ENCODE measurements around the gene MORC4.

Gene MORC4

DNA sequence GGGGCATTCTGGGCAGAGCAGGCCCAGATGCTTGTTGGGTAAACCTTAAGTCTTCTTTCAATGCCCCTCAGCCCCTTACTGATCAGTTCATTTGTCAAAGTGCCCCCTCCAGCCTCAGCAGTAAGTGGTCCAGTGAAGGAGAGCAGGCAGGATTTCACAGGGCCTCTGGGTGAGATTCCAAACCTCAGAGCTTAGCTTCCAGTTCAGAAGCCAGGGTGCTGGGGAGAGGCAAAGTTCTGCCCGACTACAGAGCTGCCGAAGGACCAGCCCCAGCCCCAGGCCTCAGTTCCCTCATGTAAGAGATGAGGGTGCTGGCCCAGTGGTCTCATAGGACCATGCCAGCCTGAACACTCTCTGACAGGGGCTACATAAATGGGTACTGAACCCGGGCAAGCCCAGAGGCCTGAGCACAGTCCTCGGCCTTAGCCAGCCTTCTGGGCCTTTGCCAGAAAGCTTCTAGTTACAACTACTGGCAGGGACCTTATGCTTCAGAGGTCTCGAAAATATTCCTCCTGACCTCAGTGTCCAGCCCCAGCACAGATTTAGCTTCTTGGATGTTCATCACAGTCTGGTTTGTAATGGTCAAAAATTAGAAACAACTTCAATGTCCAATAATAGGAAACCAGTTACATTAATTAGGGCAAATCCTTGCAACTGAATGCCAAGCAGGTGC is 96.0 kb downstream of the MORC4 start:
- DNase-seq: no peak

DNA sequence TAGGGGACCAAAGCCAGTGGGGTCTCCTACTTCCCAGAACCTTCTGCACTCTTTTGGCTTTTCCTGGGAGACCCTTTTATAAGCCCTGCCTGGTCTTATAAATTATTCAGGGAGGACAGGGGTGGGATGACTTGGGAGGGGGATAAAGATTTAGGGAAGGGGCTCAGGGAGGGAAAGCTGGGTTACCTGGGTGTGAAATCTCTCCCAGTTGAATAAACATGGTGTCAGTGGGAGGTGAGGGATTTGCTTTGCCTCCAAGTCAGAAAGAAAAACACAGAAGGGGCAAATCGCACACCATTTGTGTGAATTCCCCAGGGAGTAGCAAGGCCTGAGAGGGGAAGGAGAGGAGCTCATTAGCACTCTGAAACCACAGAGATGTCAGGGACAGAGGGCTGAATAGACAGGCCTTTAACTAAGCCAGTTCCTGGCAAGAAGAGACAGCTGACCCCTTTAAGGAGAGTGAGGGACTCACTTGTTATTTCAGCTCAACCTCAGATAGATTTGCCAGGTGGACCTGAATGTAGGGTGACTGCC is 96.7 kb downstream of the MORC4 start, which contains the start of gene RIPPLY1:
Gene RIPPLY1 (minus strand): TSS at position 51 of the 534 bp plus-strand sequence. CDS start 54 bp downstream, outside the sequence.
- DNase-seq: no peak

DNA sequence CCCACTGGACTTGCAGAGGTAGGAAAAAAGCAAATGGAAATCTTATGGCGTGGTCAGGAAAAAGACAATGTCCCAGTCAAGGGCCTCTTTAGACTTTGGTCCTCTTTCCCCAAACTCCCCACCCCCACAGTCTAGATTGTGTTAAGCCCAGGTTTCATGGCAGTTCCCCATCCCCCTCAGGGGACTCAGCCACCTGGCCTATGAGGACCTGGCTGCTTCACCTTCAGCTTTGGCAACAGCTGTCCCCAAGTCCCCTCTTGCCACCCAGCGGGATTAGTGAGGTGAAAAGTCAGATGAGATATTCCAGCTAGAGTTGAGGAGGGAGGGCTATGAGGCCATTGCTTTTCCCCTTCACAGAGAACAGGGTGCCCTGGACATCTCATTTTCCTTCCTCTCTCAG is 97.3 kb downstream of the MORC4 start:
- DNase-seq: no peak

- no peak for DNase-seq
These were observed 98.2 kb downstream of the MORC4 start for GRCh38 chrX:106901781-106902219.

DNA sequence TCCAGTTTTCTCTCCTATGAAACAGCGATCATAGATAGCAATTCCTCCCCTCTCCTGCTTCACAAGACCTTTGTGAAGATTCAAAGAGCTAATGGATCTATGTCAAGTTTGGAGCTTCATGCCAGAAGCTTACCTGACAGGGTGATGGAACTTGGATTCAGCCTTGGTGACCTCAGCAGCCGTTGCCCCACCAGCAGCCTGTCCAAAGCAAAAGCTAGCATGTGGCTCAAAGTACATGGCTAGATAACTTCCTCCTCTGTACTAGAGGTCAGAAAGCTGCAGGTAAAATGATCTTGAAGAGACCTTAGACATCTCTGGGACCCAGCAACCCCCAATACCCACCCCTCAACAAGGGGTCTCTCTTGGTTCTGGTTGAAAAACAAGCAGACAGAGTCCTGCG is 98.7 kb downstream of the MORC4 start:
- DNase-seq: no peak

DNA sequence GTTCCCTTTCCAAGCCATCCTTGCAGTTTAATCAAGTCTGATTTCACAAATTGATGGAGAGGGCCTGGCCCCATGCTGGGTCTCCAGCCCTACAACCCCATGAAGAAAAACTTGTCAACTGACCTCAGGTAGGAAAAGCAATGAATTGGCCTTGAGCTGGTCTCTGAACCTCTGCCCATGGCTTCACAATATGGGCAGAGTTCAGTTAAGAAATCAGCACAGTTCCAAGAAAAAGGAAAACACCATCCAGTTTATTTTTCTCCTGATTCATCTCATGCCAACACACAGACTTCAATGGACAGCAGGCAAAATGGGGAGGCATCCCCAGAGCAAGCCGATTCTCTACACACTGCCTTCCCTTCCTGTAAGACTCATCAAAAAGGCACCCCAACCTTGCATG is 100.2 kb downstream of the MORC4 start:
- DNase-seq: no peak

- peak; percentile 23 for DNase-seq
These were observed 100.7 kb downstream of the MORC4 start for GRCh38 chrX:106899276-106899675.

DNA sequence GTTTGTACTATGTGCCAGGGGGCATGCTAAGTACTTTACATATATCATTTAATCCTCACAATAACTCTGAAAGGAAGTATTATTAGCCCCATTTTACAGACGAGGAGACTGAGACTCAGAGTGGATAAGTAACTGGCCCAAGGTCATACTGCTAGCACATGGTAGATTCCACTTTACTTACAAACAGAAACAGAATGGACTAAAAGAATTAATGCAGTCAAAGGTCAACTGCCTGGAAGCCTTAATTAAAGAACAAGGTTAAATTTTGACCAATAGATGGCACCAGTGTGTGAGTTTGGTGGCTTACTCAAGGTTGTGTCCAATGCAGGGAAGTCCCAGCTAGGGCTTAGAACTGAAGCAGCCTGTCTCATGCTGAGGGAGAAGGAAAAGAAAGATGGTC is 101.5 kb downstream of the MORC4 start:
- peak; percentile 65 for DNase-seq

DNA sequence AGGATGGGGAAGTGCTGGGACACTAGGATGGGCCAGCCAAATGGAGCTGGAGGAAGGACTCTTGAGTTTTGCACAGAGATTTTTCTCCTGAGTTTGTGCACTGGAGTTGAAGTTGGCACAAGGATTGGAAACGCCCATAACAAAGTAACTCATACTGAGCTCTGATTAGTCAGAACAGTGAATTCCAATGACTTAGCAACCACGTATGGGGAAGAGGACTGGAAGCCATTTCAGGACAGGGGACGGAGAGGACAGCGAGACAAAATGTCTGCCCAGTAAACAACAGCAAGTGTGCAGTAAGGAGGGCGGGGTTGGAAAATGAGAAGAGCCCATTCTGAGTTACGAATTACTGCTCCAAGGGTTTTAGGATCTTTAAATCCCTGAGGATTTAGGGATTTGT is 102.8 kb downstream of the MORC4 start:
- no peak for DNase-seq

DNA sequence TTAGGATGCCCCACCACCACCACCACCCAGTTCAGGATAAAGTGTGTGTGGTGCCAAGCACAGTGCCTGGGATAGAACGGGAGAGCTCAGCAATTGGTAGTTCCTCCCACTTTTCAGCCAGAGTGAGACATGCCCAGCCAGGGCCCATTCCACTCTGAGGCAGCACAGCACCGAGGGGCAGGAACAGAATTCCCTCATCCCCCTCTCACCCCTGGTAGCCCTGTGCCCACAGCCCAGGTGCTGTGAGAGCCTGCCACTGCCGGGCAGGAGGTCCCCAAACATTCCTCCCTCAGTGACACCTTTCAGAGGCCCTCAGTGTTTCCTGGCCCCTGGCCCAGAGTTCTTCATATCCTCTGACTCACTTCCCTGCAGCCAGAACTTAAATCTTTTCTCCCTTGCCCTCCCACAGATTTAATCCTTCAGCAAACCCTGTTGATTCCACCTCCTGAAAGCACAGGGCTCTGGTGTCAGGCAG is 105.0 kb downstream of the MORC4 start:
- no peak for DNase-seq

- DNase-seq: peak; percentile 31
These were observed 105.6 kb downstream of the MORC4 start for GRCh38 chrX:106894392-106894909.

DNA sequence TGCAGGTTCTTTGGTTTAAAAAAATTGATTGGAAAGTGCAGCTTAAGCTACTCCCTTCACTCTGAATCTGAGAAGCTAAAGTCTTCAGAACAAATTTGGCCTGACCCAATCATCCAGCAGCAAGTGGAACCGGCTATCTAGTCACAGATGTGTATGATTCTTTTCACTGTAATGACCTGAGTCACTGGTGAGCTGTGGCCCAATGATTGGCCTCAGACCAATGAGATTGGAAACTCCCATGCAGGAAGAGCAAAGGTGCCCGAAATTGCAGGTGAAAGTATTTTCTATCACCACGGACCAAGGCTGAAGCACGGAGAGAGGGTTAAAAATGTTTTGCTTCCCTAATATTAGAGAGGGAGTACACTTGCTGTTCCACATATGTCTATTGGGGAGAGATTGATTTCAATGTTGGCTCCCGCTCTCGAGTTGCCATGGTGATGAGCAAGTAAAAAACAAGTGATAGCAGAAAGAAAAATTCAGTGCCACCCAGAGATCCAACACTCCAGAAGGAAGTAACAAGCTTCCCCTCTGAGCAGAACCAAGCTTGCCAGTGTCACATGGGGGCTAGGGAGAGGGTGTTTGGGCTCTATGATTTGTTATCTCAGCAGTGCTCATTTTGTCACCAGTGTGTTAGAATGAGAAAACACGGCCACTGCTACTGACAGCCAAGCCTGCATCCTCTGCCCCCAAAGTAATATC is 108.1 kb downstream of the MORC4 start:
- DNase-seq: no peak

Data from hematopoietic multipotent progenitor cell treated with erythropoietin and hydrocortisone succinate and interleukin-3 and kit ligand, for 8 days (in vitro differentiated cells).